Spinal cord (tissue), 10 donors: ENCODE data around the gene C20orf204. TPM values are rescaled to one million over a fixed set of nuclear protein-coding genes. Genes with fewer than 3 reads are reported as not detected.

Experiments
- DNase-seq, 6 donors: peaks; one replicate each; pipeline versions ENCODE4 v3.0.0 to v3.0.0-alpha.2; 2013 to 2015; ENCODE audit warnings: low spot score in 6 of 6, low read depth in 4 of 6
- H3K27ac ChIP-seq: one replicate; pipeline ENCODE4 v1.5.1; 2013; ENCODE audit warnings: low read depth, low read length, control low read depth
- H3K27me3 ChIP-seq: one replicate; pipeline ENCODE4 v1.6.1; 2013; ENCODE audit warnings: low read length; ENCODE audit not compliant: control insufficient read depth, insufficient read depth
- H3K36me3 ChIP-seq: one replicate; pipeline ENCODE4 v1.6.1; 2013; ENCODE audit warnings: low read length; ENCODE audit not compliant: control insufficient read depth, insufficient read depth
- H3K4me1 ChIP-seq: one replicate; pipeline ENCODE4 v1.6.1; 2013; ENCODE audit warnings: low read length; ENCODE audit not compliant: control insufficient read depth, insufficient read depth
- H3K4me3 ChIP-seq: one replicate; pipeline ENCODE4 v1.5.1; 2013; ENCODE audit warnings: low read depth, low read length, control low read depth
- H3K9me3 ChIP-seq: one replicate; pipeline ENCODE4 v1.6.1; 2013; ENCODE audit warnings: low read length; ENCODE audit not compliant: control insufficient read depth, insufficient read depth
- WGBS: methylation state at CpG from one replicate; pipeline ENCODE4 v1.1.5; 2013; ENCODE audit warnings: missing lambda C conversion rate; ENCODE audit not compliant: insufficient coverage; 5-methylcytosine and 5-hydroxymethylcytosine counted together
- polyA plus RNA-seq, 2 donors: library from polyadenylated mRNA; unstranded; fragments of 120-200 nt; gene quantifications; one replicate each; pipeline ENCODE4 v1.2.1, GENCODE V29; 2013; ENCODE audit not compliant: insufficient read length in 2 of 2
- total RNA-seq, 2 donors: library from RNA; depleted of rRNA in 1 of 2; stranded (reverse); fragments of 120-200 nt in 1 of 2; fragments of >200 nt in 1 of 2; gene quantifications; one replicate each; pipeline versions ENCODE4 v1.2.3 to v1.2.4, GENCODE V29; 2013 to 2014
- donor health status: healthy.

Gene C20orf204
- total and polyA plus RNA-seq, 4 donors = 0.69 to 3.1 (median 1.3) TPM

DNA sequence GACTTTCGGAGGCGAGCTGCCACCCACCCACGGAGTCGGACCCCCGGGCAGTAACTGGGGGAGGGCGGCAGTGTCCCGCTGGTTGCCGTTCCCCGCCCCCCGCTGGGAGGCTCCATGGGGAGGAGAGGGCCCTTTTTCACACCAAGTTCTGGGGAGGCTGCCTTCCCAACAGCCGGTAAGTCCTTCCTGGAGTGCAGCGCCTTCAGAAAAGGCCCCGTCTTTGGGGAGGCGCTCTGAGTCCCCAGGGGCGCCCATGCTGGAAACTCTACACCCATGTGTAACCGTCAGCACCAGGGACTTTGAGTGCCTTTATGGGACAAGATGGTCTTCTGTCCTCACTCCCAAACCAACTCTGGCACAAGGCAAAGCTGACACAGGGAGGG lies 13.9 kb downstream of the C20orf204 start:
- no peaks in the 10 kb centered on the region for H3K9me3 ChIP-seq
- H3K4me3 ChIP-seq = no peak overlapping the region
- H3K27ac ChIP-seq = peak overlapping the region; percentile 15
- no peak for DNase-seq
- 15% methylated on average over 15 of the region's 16 CpGs for WGBS
- H3K36me3 ChIP-seq = no peaks in the 10 kb centered on the region
- peaks cover 63% of the 10 kb centered on the region for H3K27me3 ChIP-seq
- peaks cover 39% of the 10 kb centered on the region for H3K4me1 ChIP-seq

DNA sequence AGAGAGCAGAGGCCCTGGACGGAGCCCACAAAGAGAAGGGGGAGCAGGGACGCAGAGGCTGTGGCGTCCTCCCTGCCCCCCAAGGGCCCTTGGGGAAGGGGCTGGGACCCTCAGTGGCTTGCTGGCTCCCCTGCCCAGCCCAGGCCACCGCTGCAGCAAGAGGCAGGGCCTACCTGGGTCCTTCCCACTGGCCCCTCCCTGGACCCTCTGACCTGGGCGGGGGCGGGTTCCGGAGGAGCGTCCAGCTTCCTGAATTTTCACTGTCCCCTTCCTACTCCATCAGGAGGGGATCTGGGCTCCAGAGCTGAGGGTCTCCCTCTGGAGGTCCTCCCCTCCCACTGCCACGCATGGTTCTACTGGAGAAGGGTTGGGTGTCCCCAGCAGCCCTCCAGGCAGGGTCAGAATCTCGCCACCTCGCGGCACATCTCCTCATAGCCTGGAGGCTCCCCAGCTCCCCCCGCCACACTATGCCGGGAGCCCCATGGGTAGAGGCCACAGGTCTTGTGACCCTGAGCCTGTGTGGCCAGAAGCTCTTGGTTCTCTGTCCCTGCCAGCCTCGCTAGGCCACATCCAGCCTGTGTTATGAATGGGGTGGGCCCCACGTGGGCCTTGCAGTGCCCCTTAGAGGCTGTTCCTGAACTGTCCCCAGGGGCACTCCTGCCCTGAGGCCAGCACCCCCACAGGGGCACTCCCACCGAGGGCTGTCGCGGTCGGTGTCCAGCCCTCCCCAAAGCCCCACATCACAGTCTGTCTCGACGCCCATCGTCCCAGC lies 14.5 kb downstream of the C20orf204 start:
- Histone ChIP-seq H3K9me3 (no peaks in the 10 kb centered on the region), H3K36me3 (no peaks in the 10 kb centered on the region), H3K27me3 (peaks cover 58% of the 10 kb centered on the region), H3K27ac (peak overlapping the region; percentile 15), H3K4me1 (peaks cover 41% of the 10 kb centered on the region), H3K4me3 (no peak overlapping the region)
- no peak for DNase-seq
- WGBS = 68% methylated on average over 22 of the region's 23 CpGs

DNA sequence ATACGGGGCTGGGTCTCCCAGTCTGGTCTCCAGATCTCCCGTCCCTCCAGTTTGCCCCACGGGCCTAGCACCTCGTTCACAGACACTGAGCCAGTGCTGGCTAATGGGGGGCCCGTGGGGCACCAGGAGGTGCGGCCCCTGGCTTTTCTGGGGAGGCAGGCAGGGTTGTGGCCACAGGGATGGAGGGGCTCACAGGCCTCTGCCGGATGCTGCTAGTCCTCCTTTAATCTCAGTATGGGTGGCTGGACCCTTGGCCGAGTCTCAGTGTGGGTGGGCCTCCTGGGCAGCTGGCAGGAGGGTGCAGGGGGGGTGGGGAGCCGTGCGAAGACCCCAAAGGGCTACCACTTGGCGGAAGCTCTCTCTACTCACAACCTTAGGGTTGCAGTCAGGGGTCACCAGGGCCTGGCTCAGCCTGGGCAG lies 15.1 kb downstream of the C20orf204 start:
- Histone ChIP-seq H3K36me3 (no peaks in the 10 kb centered on the region), H3K4me3 (no peak overlapping the region), H3K27me3 (peaks cover 57% of the 10 kb centered on the region), H3K9me3 (no peaks in the 10 kb centered on the region), H3K4me1 (peaks cover 47% of the 10 kb centered on the region), H3K27ac (peak overlapping the region; percentile 15)
- no peak for DNase-seq
- WGBS = 84% methylated on average over 11 of the region's 11 CpGs

DNA sequence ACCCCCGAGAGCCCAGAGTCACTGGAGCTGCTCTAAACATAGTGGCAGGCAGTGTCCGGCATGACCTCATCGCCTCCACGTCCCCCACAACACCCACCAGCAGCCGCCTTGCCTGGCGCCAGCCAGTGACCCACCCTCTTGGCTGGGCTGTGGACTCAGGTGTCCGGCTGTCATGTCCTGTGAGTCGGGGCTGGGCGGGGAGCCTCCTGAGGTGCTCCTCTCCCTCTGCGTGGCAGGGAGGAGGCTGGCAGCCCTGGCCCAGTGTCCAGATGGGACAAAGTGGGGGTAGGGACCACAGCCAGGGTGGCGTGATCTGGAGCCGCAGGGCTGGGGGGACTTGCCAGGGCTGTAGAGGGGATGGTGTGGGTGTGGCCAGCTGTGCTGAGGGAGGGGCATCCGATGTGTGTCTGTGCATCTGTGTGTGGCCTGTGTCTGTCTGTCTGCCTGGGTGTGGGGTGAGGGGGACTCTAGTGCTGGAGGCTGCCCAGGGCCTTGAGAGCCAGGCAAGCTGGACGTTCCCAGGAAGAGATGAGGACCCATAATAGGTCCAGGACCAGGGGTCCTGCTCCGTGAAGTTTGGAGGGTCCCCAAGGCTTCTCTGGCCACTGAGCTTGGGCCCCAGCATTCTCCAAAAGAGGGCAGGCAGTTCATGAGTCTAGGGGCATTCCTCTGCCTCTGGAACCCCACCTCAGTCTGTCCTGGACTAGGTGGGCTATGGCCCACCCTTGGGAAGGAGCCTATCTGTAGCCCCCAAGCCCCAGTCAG lies 15.8 kb downstream of the C20orf204 start:
- DNase-seq = no peak
- Histone ChIP-seq H3K36me3 (no peaks in the 10 kb centered on the region), H3K9me3 (no peaks in the 10 kb centered on the region), H3K27ac (peak overlapping the region; percentile 15), H3K27me3 (peaks cover 50% of the 10 kb centered on the region), H3K4me1 (peaks cover 54% of the 10 kb centered on the region), H3K4me3 (no peak overlapping the region)
- 87% methylated on average over 14 of the region's 15 CpGs for WGBS

DNA sequence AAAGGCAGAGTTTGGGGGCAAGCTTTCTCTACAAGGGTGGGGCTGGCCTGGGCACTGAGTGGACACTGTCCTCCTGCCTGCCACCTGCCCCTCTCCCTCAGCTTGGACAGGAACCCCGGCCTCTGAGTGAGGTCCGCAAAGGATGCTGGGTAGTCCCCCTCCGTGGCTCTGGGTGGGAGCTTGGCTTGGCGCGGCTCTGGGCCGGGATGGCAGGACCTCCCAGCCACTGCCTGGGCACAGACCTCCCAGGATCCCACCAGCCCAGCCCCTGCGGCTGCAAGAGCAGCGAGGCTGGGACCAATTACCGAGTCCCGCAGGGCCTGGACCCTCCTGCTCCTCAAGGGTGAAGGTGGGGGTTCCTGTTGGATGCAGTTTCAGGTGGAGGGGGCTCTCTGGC lies 16.3 kb downstream of the C20orf204 start:
- peaks cover 49% of the 10 kb centered on the region for H3K27me3 ChIP-seq
- no peak overlapping the region for H3K27ac ChIP-seq
- DNase-seq = no peak
- no peak overlapping the region for H3K4me3 ChIP-seq
- WGBS = 89% methylated on average over 7 of the region's 10 CpGs
- no peaks in the 10 kb centered on the region for H3K9me3 ChIP-seq
- H3K4me1 ChIP-seq = peaks cover 60% of the 10 kb centered on the region
- H3K36me3 ChIP-seq = no peaks in the 10 kb centered on the region

DNA sequence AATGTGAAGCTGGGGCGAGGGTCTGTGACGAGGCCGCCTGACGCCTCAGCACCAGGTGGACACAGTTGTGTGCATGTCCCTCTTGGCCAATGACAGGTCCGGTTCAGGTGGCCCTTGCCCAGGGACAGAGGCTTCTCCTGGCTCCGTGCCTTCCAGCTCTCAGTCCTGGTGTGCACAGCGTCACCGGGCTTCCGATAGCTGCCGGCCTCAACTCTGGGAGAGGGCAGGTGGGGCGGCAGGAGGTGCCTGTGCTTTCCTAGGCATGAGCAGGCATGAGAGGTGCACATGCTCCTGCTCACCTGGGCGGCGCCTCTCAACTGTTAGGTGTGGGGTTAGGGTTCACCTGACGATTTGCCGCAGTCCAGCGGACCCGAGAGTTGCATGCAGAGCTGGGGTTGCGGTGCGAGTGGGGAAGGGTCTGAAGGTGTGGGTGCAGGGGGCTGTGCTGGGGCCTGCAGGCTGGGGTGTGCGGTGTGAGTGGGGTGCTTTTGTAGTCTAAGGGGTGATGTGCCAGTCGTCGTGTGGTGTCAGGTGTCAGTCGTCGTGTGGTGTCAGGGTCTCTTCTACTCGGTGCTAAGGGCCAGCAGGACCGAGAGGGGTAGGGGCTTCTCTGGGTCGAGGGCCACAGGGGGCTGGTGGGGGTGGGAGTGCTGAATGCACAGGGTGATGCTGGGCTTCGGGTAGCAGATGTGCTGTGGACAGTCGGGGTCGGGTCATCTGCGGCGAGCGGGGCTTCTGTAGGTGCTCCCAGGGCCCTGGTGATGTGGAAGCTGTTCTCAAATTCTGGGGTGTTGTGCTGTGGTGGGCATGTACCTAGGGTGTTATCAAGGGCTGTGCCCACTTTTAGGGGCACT lies 17.2 kb downstream of the C20orf204 start:
- H3K4me3 ChIP-seq = no peak overlapping the region
- H3K27me3 ChIP-seq = peaks cover 42% of the 10 kb centered on the region
- WGBS = 75% methylated on average over 33 of the region's 33 CpGs
- H3K27ac ChIP-seq = no peak overlapping the region
- DNase-seq = no peak
- no peaks in the 10 kb centered on the region for H3K9me3 ChIP-seq
- H3K36me3 ChIP-seq = no peaks in the 10 kb centered on the region
- peaks cover 62% of the 10 kb centered on the region for H3K4me1 ChIP-seq

DNA sequence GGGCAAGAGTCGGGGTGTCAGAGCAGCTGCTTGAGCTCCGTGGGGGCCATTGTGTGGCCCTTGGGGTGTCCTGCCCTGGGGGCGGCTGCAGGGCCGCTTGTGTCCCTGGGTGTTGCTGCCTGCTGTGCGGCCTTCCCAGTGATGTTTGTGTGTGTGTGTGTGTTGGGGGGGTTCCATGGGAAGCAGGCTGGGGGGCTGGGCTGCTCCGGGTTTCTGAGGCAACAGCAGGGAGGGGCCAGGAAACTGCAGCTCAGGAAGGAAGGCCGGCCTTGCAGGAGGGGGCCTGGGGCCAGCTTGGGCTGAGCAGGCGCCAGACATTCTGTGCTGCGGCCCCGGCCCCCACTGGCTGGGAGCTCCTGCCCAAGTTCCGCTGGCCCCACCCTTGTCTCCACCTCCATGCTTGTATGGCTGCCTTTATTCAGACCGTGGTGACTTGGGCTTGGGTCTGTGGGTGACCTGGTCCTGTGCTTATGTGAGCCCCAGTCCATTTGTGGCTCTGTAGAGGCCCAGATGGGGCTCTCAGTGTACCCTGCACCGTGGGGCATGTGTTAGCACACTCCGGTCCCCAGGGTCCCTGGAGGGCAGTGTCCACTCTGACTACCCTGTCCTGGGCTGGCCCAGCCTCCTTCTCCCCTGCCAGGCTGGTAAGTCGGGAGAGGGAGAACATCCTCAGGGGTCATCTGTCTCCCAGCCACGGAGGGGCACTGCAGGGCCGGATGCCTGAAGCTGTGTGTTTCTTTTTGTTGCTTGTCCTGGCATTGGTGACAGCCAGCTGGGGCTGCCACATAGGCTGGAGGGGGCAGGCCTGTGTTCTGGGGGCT lies 18.1 kb downstream of the C20orf204 start:
- peak in 1 of 6 donors; percentile 53 for DNase-seq
- Histone ChIP-seq H3K4me1 (peaks cover 62% of the 10 kb centered on the region), H3K36me3 (no peaks in the 10 kb centered on the region), H3K9me3 (no peaks in the 10 kb centered on the region), H3K27ac (peak overlapping the region; percentile 45), H3K27me3 (peaks cover 39% of the 10 kb centered on the region), H3K4me3 (no peak overlapping the region)
- WGBS = 34% methylated on average over 13 of the region's 17 CpGs

DNA sequence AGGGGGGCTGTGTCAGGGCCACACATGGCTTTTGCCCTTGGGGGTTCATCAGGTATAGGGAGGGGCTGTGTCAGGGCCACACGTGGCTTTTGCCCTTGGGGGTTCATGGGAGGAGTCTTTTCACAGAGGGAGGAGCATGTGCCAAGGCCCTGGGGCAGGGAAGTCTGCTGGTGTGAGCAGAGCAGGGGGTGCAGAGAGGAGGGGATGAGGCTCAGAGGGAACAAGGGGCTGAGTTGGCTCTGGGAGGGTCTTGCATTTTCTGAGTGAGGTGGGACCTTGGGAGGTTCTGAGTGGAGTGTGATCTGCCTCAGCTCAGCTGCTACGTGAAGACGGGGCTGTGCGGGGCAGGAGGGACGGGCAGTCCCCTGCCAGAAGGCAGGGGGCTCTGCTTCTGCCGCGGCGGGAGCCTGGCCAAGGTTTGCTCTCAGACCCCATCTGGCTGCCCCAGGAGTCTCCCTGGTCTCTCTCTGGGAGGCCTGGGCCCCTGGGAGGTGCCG lies 19.5 kb downstream of the C20orf204 start:
- Histone ChIP-seq H3K27me3 (peaks cover 31% of the 10 kb centered on the region), H3K4me1 (peaks cover 54% of the 10 kb centered on the region), H3K27ac (peak overlapping the region; percentile 15)

More for the DNA sequence above, 19.5 kb downstream of the C20orf204 start:
- H3K36me3 ChIP-seq = no peaks in the 10 kb centered on the region
- no peaks in the 10 kb centered on the region for H3K9me3 ChIP-seq
- DNase-seq = no peak
- WGBS = 61% methylated on average over 9 of the region's 9 CpGs
- no peak overlapping the region for H3K4me3 ChIP-seq
